ENCODE data around the gene CHMP6.

The CHMP6 gene

GRCh38 chr17:80956321-80957190, 35.1 kb upstream of the CHMP6 start:
- peak; percentile 32 to 47 for DNase-seq

GRCh38 chr17:80957461-80957941, 34.1 kb upstream of the CHMP6 start:
- DNase-seq: no peak

DNA sequence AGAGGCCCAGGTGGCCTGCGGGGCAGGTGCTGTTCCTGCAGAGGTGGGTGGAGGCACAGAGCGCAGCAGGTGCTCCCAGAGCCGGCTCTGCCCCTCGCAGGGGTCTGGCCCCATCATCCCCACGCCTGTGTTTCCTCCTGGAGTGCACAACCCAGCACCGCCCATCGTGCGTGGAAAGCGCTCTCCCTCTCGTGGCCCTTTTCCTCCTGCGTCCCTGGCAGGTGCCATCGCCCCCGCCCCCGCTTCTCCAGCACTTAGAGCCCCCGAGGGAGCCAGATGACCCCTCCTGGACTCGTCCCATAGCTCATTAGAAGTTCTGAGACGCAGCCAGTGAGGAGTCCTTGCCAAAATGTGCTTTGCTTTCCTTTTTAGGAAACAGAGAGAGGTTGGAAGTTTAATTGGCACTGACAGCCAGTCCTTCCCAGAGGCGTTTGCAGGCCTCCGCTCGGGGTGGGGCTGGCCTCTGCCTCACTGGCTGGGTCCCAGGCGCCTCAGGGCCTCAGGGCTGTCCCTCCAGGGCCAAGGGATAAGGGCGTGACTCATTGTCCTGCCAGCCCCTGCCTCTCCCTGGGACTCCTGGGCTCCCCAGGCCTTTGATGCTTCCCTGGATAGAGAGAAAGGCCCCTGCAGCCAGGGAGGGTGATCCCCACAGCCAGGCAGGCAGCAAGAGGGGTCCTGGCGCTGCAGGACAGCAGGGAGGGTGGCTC, 32.2 kb upstream of the CHMP6 start:
- no peak for DNase-seq

GRCh38 chr17:80960037-80960796, 31.4 kb upstream of the CHMP6 start:
- no peak for DNase-seq

DNA sequence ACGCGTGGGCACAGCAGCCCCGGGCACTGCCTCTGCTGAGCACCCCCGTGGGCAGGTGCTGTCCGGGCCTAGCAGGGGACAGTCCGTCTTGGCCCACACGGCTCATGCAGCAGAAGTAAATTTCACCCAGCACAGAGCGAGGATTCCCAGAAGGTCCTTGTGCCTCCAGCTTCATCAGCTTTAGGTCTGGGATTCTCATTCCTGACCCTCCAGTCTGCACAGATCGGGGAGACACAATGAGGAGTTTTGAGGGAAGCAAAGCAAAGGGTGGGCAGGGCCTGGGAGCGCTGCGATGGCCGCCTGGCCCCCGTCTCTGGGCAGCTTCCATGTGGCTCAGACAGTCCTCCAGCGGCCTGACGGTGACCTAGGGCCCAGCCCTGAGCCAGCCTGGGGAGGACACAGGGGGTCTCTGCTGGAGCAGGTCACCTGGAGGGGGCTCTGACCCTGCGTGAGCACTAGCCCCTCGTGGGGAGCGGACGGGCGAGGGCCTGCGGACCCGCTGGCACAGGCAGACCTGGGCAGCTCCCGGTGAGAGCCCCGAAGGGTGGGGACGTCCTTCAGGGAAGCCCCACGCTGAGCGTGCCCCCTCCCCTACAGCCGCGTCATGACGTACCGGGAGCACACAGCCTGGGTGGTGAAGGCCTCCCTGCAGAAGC, 30.7 kb upstream of the CHMP6 start:
- no peak for DNase-seq

DNA sequence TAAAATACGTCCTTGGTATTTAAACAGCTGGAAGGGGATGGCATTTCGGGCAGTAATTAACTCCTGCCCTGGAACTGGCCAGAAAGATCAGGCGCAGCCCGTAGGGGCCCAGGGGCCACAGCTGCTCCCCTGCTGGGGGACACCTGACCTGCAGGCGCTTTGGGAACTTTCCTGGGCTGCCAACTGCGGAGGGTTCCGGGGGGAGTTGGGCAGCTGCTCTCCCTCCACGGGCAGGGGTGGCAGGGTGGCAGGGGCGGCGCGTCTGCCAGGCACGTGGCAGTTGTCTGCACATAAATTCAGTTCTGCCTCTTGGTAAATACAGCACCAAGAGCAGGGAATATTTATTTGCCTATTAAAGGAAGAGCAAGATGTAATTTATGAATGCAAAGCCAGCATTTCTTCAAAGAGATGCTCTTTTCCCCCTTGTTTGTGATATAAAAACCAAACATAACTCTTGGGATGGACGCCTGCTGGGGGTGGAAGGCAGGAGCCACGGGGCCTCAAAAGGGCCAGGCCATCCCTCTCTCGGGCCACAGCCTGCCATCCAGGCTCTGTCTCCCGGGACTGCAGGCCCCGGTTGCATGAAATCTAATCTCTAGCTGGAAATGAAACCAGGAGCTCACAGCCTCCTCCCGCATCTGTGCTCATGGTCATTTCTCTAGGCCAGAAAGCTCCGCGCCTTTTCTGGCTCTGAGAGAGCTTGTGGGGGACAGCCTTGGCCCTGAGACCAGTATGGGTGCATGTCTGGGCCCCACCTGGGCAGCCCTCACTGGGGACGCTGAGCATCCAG, 29.9 kb upstream of the CHMP6 start:
- DNase-seq: no peak

DNA sequence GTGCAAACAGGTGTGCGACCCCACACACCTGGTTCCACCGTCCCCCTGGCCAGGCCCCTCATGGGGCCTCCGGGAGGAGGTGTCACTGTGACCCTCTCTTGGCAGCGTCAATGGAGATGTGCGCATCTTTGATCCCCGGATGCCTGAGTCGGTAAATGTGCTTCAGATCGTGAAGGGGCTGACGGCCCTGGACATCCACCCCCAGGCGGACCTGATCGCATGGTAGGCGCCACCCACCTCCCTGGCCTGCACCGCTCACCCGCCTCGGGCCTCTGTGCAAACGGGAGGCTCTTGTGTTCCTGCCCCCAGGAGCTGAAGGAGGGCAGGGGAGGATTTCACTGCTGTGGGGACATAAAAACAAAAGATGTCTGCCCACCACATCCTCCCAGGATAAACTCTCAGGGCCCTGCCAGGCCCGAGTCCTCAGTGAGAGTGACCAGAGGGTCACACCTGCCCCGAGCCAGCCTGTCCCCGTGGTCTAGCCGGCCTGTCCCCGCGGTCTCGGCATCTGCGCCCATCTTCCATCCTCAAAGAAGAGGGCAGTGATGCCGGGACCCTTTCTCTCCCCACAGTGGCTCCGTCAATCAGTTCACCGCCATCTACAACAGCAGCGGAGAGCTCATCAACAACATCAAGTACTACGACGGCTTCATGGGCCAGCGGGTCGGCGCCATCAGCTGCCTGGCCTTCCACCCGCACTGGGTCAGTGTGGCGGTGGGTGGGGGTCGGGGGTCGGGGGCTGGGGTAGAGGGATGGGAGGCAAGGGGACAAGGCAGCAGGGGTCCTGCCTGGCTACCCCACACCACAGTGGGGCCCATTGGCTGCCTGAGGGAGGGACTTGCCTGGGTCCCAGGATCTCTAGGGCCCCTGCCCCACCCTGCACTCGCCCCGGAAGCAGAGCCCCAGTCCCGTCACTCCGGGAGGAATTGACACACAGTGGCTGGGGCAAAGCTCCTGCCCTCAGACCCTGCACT, 29.0 kb upstream of the CHMP6 start:
- DNase-seq: no peak

GRCh38 chr17:80963812-80964543, 27.7 kb upstream of the CHMP6 start:
- DNase-seq: no peak

DNA sequence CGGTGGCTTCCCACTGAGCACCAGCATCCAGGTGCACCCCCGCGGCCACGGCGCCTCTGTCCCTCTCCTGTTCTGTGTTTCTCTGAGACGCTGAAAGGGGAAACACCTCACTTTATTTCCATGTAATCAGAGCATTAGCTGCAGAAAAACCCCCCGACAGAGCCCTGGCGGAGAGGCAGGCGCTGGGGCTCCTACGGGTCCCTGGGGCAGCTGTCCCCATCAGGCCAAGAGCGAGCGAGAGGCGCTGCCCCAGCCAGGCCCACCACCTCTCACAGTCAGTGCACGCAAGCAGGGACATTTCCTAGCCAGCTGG, 27.1 kb upstream of the CHMP6 start:
- DNase-seq: no peak

- no peak for DNase-seq
Observed at GRCh38 chr17:80964859-80965580, 26.6 kb upstream of the CHMP6 start.

DNA sequence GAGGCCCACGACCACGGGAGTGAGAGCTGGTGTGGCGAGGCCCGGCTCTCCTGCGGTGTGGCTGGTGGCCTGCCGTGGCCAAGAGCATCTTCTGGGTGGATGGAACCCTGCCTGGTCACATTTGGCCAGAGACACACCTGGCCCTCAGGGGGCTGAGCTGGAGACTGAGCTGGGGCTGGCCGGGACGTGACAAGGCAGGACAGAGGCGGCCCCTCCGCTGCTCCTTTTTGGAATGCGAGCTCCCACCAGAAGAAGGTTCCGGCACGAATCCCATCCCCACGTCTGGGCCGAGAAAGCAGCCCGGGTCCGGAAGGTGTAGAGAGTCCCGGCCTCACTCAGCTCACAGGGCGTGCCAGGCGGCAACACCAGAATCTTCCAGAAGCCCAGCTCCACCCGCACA, 26.0 kb upstream of the CHMP6 start:
- DNase-seq: no peak

- DNase-seq: no peak
Observed at GRCh38 chr17:80967404-80967872, 24.2 kb upstream of the CHMP6 start.

GRCh38 chr17:80968602-80969029, 23.0 kb upstream of the CHMP6 start:
- peak; percentile 87 to 90 for DNase-seq

GRCh38 chr17:80969030-80969673, 22.5 kb upstream of the CHMP6 start:
- DNase-seq: peak; percentile 63 to 81

DNA sequence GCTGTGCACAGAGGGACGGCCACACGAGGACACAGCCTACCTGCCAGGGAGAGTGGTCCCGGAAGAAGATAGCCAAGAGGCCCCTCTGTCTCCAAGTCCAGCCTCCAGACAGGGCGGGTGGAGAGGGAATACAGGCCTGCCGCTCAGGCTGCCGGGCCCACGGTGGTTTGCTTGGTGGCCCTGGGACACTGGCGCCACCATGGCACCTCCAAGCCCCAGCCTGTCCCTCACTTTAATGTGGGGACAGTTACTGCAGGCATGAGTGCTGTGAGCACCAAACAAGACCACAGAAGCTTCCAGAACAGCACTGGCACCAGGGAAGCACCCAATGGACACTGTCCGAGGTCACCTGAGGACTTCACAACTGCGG, 22.0 kb upstream of the CHMP6 start:
- DNase-seq: no peak

GRCh38 chr17:80970044-80970761, 21.4 kb upstream of the CHMP6 start:
- DNase-seq: peak; percentile 92 to 95

- no peak for DNase-seq
Observed at GRCh38 chr17:80970762-80971703, 20.6 kb upstream of the CHMP6 start.
